HG02571 (cell line): ENCODE measurements around the gene TMCC3.
"Not testable (repeated sequence)": the region's sequence is repeated elsewhere in the genome, so short reads cannot be mapped to it uniquely, and the experiment has no call there.

Experiments used
- ATAC-seq: cut with Tn5 transposase; IDR thresholded peaks from one replicate; pipeline ENCODE4 v1.9.1; 2021; ENCODE audit warnings: mild to moderate bottlenecking, moderate library complexity; ENCODE audit not compliant: unreplicated experiment

Gene TMCC3, protein sequence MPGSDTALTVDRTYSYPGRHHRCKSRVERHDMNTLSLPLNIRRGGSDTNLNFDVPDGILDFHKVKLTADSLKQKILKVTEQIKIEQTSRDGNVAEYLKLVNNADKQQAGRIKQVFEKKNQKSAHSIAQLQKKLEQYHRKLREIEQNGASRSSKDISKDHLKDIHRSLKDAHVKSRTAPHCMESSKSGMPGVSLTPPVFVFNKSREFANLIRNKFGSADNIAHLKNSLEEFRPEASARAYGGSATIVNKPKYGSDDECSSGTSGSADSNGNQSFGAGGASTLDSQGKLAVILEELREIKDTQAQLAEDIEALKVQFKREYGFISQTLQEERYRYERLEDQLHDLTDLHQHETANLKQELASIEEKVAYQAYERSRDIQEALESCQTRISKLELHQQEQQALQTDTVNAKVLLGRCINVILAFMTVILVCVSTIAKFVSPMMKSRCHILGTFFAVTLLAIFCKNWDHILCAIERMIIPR

GRCh38 chr12:94650143-94651056 lies at the start of gene TMCC3:
TMCC3 (minus strand) TSS chr12:94650557; CDS start chr12:94650430, 127 bp downstream.
- ATAC-seq = peak; percentile 70

DNA sequence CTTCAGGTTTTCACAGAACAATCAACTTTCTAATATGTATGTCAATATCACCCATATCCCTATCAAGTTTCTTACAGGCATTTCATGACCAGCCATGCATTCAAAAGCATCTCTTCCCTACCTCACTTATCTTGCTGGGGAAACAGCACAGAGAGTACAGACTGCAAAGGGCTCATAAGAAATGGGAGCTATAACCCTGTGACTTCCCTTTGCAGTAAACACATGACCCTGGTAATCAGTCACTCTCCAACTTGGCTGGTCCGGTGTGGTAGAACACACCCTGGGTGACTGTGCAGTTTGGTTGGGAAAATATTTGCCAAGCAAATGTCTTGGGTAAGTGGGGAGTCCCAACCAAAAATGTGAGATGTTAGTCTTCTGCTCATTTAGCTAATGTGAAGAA lies 49.4 kb upstream of the TMCC3 start:
- no peak for ATAC-seq

DNA sequence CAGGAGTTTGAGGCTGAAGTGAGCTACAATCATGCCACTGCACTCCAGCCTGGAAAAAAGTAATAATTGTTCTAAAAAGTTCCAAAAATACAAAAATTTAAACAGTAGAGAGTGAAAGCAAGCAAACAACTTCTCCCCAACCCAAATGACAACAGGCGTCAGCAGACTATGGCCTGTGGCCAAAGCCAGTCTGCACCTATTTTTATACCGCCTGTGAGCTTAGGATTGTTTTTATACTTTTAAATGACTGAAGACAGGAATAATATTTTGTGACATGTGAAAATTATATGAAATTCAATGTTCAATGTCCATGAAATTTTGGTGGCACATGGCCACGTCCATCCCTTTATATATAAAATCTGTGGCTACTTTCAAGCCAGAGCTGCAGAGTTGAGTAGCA lies 48.2 kb upstream of the TMCC3 start:
- no peak for ATAC-seq

GRCh38 chr12:94697631-94698030 lies 47.3 kb upstream of the TMCC3 start:
- no peak for ATAC-seq

- ATAC-seq = no peak
These were observed 44.4 kb upstream of the TMCC3 start for GRCh38 chr12:94694732-94695131.

DNA sequence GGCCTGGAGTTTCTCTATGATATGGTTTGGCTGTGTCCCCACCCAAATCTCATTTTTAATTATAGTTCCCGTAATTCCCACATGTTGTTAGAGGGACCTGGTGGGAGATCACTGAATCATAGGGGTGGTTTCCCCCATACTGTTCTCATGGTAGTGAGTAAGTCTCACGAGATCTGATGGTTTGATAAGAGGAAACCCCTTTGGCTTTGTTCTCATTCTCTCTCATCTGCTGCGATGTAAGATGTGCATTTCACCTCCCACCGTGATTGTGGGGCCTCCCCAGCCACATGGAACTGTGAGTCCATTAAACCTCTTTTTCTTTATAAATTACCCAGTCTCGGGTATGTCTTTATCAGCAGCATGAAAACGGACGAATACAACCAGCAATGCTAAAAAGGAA lies 42.5 kb upstream of the TMCC3 start:
- not testable (repeated sequence) for ATAC-seq

GRCh38 chr12:94690198-94690771 lies 39.9 kb upstream of the TMCC3 start:
- ATAC-seq = no peak

- ATAC-seq = no peak
These were observed 39.3 kb upstream of the TMCC3 start for GRCh38 chr12:94689646-94690036.

GRCh38 chr12:94689002-94689645 lies 38.8 kb upstream of the TMCC3 start:
- ATAC-seq = no peak

- no peak for ATAC-seq
These were observed 37.5 kb upstream of the TMCC3 start for GRCh38 chr12:94687891-94688290.

- no peak for ATAC-seq
These were observed 36.7 kb upstream of the TMCC3 start for GRCh38 chr12:94686834-94687628.

- no peak for ATAC-seq
These were observed 34.2 kb upstream of the TMCC3 start for GRCh38 chr12:94684416-94685142.

GRCh38 chr12:94679554-94680195 lies 29.3 kb upstream of the TMCC3 start:
- no peak for ATAC-seq

- no peak for ATAC-seq
These were observed 28.5 kb upstream of the TMCC3 start for GRCh38 chr12:94678849-94679248.

GRCh38 chr12:94678379-94678778 lies 28.0 kb upstream of the TMCC3 start:
- no peak for ATAC-seq

- no peak for ATAC-seq
These were observed 27.4 kb upstream of the TMCC3 start for GRCh38 chr12:94677778-94678177.

DNA sequence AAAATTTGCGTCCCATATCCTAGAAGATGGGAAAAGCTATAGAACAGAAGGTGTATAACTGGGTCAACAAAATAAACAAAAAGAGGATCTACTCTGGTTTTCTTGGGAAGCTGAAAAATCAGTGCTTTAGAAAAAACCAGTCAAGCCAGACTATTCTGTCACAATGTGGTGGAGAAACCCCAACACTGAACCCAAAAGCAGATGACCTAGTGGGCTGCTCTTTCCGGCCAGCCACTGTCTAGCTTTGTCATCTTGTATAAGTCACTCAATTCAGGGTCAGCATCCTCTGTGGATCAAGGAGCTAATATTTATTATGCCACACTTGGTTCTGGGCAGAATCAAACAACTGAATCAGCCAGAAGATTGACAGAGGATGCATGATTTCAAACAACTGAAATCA lies 26.6 kb upstream of the TMCC3 start:
- ATAC-seq = no peak

GRCh38 chr12:94676031-94676641 lies 25.8 kb upstream of the TMCC3 start:
- ATAC-seq = peak; percentile 58
